HG03432 (cell line): Measurements from ENCODE around the gene AADACL4.

Experiments used
- ATAC-seq: cut with Tn5 transposase; IDR thresholded peaks from one replicate; pipeline ENCODE4 v1.9.1; 2021; ENCODE audit warnings: mild to moderate bottlenecking, moderate library complexity; ENCODE audit not compliant: unreplicated experiment

Gene AADACL4

DNA sequence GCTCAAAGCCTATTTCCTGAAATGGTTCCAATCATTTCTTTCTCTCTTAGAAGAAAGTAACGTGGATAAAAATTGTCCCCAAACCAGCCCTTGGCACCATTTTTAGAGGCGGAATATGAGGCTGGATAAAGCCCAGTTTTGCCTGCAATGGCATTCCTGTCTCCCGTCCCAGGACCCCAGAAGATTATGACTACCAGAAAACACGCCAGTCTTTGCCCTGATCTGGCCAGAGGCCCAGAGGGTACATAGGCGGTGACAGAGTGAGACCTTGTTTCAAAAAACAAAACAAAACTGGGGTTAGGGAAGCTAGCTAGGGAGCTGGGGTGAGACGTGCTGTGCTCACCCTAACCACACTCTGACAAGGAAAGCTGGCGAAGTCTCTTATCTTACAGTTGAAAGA lies at the start of gene AADACL4:
Gene AADACL4, plus strand, starts transcription at position 301 of the 400 bp plus-strand sequence. CDS start 462 bp downstream, outside the sequence.
- ATAC-seq, result no peak

DNA sequence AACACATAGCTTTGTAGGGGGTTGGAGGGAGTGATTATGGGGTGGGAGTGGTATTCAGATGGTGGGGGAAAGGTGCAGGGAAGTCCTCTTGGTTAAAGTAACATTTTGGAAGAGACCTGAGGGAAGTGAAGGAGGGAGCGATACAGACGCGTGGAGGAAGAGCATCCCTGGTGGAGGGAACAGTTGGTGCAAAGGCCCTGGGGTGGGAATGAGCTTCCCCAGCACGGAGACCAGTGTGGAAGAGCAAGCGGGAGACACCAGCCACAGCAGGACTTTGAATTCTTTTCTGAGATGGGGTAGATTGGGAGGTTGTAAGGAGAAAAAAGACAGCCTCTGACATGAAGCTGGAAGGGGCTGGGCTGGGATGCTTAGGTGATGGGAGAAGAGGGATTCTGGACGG lies 49.4 kb upstream of the AADACL4 start:
- ATAC-seq, result no peak

DNA sequence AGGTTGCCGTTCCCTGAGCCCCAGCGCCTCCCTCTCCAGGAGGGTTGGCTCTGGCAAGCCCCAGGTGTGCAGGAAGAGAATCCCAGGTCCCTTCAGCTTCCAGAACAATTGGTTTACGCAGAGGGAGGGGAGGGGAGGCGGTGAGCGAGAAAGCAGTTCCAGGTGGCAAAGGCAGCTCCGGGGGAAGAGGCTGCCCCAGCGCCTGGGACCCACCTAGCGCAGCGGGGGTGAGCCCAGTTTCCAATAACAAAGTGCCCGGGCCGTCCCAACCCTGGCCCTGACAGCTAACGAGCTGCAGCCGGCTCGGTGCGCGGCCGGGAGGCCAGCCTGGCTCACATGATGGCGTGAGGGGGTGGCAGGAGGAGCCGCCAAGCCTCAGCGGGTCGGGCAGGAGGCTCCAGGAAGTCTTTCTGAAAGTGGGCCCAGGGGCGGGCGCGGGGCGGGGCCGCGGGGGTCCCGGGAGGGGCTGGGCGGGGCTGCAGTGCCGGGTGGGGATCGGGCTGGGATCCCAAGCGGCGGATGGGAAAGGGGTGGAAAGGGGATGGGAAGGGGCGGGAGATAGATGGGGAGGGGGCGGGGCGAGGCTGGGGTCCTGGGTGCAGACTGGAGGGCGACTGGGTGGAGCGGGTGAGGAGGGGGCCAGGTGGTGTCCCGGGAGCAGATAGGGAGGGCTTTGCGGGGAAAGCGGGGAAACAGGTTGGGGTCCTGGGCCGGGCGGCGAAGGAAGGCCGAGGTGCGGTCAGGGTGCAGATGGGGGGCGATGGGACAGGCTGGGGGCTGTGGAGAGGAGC lies 48.7 kb upstream of the AADACL4 start:
- no peak for ATAC-seq

DNA sequence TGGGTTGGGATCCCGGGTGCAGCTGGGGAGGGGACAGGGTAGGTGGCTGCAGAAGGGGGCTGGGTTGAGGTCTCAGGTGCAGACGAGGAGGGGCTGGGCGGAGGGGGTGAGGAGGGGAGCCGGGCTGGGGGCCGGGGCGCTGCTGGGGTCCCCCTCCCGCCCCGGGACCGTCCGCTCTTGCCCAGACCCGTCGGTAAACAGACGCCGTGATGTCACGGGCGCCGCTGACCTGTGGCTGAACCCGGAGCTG lies 48.2 kb upstream of the AADACL4 start:
- ATAC-seq, result no peak

DNA sequence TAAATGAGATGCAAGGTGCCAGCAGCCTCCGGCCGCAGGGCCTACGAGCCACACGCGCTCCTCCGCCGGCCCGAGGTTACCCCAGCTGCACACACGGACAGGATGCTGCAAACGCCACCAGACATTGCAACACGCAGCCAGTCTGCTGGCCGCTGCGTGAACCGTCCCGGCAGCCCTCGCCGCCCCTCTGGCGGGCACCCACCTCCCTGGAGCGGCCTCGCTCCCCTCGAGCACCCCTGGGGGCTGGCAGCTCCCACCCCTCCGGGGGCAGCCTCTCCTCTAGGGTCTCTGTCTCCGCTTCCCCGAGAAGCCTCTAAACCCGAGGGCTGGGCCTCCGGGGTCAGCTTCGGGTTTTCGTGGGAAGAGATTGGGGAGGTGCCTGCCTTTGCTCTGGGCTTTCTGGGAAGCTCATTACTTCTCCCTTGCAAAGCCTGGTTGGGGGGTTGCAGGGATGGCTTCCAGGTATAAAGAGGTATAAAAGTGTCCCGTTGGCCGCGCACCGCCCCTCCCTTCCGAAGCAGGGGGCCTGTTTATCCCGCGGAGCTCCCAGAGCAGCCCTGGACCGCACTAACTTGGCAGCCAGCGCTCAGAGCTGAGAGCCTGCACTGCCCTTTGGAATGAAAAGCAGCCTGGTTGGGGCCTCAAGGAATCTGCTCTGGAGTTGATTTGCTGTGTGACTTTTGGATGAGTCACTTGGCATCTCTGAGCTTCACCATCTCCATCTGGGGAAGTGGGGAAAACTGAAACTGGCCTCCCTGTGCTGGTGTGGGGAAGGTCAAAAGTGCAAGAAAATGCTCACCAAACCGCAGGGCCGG lies 47.7 kb upstream of the AADACL4 start:
- peak; percentile 77 for ATAC-seq

DNA sequence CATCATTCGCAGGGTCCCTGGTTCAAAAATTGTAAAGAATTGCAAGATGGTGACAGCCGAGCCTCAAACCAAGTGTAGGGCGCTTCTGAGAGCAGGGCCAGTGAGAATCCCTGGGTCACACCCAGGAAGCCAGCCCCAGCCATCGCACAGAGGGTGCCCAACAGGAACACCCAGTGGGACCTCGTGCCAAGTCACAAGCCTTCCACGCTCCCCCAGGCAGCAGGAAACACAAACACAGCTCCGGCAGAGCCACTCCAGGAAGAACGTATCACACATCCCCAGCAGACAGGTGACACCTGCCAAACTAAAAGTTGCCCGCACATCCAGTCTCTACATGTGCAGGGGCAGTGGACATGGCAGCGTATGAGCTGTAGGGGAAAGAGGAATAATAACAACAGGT lies 46.1 kb upstream of the AADACL4 start:
- no peak for ATAC-seq

DNA sequence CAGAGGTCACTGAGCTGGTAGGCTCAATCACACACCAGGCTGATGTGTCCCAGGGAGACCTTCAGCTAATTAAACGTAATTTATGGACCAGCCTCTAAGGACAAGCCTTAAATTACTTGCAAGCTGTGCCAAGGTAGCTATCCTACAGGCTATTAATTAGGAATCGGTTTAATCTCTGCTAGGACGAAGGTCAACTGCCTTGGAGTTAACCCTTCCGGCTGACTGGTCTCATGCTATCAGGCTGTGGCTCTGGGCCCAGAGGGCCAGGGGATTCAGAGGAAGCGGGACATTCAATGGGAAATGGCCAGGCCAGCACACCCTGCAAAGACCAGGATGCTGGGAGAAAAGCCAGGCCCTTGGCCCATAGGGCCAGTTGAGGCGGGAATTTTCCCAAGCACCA lies 44.9 kb upstream of the AADACL4 start:
- ATAC-seq, result no peak

DNA sequence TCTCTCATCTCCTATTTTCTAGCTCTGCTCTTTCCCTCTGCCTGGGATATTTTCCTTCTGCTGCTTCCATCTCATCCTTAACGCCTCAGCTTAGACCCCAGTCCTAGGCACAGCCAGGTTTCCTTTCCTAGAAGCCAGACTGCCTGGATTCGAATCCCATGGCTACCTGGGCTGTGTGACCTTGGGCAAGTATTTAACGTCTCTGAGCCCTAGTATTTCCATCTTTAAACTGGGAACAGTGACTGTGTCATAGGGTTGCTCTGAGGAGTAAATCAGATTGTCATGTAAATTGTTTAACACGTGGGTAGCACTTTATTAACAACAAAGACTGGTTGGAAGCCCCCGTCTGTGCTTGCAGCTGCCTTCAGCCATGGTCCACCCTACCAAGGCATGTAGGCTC lies 44.2 kb upstream of the AADACL4 start:
- no peak for ATAC-seq

DNA sequence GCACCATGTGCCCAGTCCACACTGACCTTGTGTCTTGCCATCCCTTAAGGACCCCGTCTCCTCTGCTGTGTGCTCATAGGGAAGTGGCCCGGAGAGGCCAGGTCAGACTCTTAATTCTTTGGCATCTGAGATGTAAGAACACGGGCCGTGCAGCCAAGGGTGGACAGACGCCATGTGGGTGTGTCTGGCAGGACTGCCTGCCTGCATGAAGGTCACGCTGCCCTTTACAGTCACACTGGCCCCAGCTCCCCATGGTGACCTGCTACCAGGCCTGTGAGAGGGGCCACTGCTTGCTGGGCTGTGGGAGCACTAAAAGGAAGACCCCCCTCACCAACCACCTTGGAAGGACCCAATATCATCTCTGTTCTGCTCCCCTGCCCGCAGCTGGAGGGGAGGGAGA lies 43.5 kb upstream of the AADACL4 start:
- no peak for ATAC-seq

DNA sequence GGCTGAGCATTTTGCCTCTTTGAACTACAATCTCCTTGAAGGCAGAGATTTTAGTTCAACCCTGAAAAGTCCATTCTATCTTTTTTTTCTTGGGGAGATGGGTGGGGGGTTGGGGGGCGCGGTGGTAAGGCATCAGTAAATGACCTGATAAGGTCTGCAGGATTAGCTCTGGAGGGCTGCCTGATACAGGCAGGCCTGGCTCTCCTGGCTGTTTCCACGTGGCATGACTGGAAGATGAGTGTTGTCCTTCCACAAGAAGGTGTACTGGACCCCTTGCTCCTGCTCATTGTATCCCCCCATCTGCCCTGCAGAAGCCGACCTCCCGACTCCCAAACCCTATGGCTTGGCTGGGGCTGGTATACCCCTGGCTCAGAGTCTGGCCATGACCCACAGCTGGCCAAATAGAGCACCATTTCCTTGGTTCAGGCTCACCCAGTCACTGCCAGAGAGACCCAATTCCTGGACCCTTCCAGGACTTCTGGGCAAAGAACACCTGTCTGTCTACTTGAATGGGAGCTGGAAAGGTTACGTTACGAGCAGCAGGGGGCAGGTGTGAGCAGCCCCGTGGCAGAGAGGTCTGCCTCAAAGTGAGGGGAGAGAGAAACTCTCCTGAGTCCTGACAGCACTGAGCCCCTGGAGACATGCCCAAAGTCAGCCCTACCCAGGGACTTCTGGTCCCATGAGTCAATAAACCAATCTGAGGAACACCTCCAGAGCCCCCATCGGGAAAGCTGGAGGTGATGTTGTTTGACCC lies 42.8 kb upstream of the AADACL4 start:
- no peak for ATAC-seq

DNA sequence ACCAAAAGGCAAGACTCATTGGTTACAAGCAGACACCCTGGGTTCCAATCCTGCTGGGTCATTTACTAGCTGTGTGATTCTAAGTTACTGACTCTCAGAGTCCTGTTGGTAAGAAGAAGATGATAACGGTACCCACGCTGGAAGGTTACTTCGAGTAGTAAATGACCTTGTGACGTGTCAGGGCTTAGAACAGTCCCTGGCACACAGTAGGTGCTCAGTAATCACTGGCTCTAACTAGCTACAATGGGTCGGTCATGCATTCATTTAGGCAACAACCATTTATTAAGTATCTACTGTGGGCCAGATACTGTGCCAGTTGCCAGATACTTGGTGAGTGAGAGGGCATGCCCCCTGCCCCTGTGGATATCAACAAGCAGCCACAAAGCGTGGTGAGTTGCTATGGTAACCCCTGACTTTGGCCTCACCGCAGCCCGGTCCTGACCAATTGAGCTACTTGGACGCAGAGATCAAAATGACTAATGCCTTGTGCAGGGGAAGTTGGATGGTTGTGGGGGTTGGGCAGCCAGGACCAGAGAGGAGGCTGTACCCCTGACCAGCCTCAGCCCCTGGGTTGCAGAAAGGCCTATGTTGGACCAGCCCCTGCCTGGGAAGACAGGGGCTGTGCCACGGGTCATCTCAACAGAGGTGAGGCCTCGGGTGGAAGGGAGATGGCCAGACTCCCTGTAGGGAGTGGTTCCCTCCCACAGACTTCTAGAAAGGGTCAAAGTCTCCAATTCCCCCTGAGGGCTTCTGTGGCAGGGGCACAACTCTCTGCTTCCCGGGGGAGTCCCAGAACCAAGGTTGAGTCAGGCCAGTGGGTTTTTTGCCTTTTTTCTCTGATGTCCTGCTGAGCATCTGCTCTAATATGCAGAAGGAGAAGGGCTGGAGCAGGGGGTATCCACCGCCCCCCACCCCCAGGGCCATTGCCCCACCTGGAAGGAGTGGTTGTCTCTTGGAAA lies 41.9 kb upstream of the AADACL4 start:
- ATAC-seq, result peak; percentile 42

DNA sequence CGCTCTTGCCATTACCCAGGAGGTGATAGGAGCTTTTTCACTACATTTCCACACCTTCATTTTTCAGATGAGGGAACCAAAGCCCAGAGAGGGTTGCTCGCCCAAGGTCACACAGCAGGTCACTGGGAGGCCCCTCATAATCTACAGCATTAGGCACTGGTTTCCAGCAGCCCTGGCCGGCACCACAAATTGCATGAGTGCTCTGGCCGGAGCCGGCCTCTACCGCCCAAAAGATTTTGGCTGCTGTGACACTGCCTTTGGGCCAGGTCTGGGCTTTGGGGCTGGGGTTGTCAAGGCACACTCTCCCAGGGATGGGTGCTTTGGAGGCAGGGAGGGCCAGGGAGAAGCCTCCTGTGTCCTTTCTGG lies 41.2 kb upstream of the AADACL4 start:
- ATAC-seq, result no peak

DNA sequence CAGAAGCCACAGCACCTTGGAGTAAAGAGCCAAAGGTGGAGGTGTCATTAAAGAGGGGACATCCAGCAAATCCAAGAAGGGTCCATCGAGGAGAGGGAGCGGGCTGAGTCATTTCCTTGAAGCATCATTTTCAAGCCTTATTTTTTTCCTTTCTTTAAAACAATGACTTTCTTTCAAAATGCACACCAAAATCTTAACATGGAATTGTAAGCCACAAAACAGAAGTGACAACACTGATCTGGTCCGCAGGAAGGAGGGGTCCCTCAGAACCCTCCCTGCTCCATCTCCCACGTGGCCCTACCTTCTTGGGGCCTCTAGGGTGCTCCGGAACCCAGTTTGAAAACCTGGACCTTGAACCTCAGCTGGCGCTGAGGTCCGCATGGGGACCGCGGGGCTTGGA lies 40.7 kb upstream of the AADACL4 start:
- no peak for ATAC-seq

DNA sequence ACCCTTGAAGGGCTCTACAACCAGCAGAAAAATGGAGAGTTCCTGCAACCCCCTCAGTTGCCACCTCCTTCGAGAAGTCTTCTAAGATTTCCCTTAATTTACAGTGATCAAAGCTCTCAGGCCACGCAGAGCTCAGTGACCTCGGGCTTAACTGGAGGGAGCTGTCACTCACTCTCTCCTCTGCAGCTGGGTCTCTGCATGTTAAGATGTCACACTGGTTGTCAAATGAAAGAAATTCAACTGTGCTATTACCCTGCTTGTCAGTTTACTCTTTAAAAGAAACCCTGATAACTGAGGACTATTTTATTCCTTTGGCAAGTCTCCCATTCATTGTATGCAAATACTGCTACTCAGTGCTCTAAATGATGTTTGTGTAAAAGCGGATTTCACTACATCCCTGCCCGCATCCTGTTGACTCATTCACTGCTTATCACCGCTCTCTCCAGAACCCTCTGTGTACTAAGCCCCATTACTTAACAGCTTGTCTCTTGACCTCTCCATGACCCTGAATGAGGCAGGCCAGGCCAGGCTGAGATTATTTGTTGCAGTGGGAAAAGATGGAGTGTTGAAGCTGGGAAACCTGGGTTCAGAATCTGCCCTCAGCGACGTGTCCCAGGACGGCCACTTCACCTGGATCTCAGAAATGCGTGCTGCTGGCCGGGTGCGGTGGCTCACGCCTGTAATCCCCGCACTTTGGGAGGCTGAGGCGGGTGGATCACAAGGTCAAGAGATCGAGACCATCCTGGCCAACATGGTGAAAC lies 39.6 kb upstream of the AADACL4 start:
- ATAC-seq, result peak; percentile 68

DNA sequence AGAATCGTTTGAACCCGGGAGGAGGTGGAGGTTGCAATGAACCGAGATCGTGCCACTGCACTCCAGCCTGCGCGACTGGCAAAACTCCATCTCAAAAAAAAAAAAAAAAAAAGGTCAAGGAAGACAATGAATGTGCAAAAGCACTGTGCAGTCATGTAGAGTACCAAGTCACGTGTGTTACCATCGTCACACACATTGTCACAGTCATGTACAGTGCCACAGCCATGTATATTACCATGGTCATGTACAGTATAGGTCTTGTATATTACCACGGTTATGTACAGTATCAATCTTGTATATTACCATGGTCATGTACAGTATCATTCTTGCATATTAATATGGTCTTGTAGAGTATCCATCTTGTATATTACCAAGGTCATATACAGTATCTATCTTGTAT lies 38.9 kb upstream of the AADACL4 start:
- ATAC-seq, result no peak

DNA sequence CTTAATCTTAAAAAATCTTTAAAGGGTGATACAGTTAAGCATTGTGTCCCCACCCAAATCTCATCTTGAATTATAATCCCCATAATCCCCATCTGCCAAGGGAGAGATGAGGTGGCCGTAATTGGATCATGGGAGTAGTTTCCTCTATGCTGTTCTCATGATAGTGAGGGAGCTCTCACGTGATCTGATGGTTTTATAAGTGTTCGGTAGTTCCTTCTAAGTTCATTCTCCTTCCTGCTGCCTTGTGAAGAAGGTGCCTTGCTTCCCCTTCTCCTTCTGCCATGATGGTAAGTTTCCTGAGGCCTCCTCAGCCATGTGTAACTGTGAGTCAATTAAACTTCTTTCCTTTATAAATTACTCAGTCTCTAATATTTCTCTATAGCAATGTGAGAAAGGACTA lies 36.6 kb upstream of the AADACL4 start:
- no peak for ATAC-seq

DNA sequence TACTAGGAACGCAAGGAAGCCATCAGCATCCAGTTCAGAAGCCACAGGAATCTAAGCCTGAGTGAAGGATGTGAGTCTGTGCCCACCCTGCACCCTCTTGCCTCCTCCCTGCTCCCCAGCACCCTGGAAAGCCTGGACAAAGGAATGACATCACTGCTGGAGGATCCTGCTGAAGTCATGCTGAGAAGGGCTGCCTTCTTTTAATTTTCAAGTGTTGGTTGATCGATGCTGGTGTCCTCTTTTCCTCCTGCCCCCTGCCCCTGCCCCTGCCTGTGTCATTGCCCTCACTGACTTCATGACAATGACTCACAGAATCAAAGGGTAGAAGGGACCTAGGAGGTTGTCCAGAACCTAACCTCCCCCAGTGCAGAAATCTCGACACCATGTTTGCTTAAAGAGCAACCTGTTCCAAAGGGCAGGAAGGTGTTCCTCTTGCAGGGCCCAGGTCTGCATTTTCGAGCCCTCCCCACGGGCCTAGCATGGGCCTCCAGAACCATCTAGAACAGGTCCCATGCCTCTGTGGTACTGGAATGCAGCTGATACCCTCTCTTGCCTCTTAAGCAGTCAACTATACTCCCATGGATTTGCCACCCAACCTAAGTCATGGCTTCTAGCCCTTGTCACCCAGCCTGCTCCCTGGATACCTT lies 35.5 kb upstream of the AADACL4 start:
- no peak for ATAC-seq

DNA sequence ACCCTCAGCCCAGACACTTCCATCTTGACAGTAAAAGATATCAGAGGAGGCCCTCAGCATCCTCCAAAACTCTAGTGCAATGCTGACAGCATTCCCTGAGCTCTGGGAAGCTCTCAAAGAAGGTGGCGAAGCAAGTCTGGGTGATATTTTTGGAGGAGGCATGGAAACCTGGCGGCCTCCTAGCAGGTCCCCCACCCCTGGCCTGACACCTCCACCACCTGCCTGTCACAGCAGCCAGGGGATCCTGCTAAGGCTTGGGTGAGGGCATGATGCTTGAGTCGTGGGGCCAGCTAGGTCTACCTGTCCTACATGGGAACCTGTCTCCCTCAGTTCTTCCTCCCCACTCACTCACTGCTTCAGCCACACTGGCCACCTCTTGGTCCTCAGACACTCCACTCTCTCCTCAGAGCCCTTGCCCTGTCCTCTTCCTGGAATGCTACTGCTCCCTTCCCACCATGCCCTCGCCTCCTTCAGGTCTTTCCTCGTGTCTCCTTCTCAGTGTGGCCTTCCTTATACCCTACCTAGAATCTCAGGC lies 34.3 kb upstream of the AADACL4 start:
- ATAC-seq, result no peak

DNA sequence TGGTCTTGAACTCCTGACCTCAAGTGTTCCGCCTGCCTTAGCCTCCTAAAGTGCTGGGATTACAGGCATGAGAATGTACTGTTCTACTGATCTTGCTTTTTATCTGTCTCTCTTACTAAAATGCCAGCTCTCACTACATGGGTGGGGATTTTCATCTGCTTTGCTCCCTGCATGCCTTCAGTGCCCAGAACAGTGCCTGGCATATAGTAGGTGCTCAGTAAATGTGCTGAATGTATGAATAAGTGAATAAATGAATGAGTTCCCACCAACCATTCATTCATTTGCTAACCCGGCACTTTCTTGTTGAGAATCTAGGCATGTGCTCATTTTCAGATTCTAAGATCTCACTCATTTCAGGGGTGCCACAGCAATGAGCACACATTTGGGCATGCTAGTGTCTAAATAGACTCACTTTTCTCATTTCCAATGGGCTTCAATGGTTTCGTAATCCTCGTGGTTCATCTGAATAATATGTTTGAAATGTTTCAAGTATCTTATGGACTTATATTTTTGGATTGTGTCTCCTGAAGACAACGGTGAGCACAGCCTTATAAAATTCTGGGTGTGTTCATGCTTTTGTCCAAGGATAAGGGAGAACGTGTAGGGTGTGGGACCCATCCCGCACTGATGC lies 33.5 kb upstream of the AADACL4 start:
- no peak for ATAC-seq
